ENCODE data around the gene SMARCA4. TPM values are rescaled to one million over a fixed set of nuclear protein-coding genes. Genes with fewer than 3 reads are reported as not detected.

The SMARCA4 gene
- total and polyA plus RNA-seq, 4 experiments from 2014 or later: 2.1 to 118 (median 68.1) TPM

- CTCF ChIA-PET (ENCODE audit: partially characterized antibody): no interaction called here
- no peak overlapping the region for H3K4me3 Mint-ChIP-seq
- intact Hi-C loops (cut with micrococcal nuclease): no loop called here
Measured at GRCh38 chr19:11013771-11014170, 52.9 kb downstream of the SMARCA4 start.

GRCh38 chr19:11014403-11014911 lies 53.6 kb downstream of the SMARCA4 start:
- no peak overlapping the region for H3K4me3 Mint-ChIP-seq
- no peaks in the 10 kb centered on the region for H3K27me3 ChIP-seq (ENCODE audit: insufficient read depth, low read length)
- H3K4me1 Mint-ChIP-seq: no peaks in the 10 kb centered on the region
- intact Hi-C loops (cut with micrococcal nuclease): no loop called here
- ChIA-PET CTCF (ENCODE audit: partially characterized antibody) (no interaction called here), POLR2A (ENCODE audit: partially characterized antibody) (no interaction called here)
- no peaks in the 10 kb centered on the region for H3K27me3 Mint-ChIP-seq
- no peak for DNase-seq
- H3K9me3 Mint-ChIP-seq: no peaks in the 10 kb centered on the region
- peaks cover 76% of the 10 kb centered on the region for H3K36me3 ChIP-seq (ENCODE audit: insufficient read depth, low read length)
- no peak overlapping the region for H3K4me3 ChIP-seq (ENCODE audit: low read length in 2 of 2)
- H3K9me3 ChIP-seq (ENCODE audit: control insufficient read depth in 1 of 2, low read length in 2 of 2): no peaks in the 10 kb centered on the region
- no peak overlapping the region for H3K27ac ChIP-seq (ENCODE audit: low read depth, low read length)
- H3K27ac Mint-ChIP-seq: no peak overlapping the region
- H3K36me3 Mint-ChIP-seq: peaks cover 54 to 90% of the 10 kb centered on the region in 2 donors
- no peaks in the 10 kb centered on the region for H3K4me1 ChIP-seq (ENCODE audit: insufficient read depth, low read length)

More at GRCh38 chr19:11013771-11014170, 52.9 kb downstream of the SMARCA4 start:
- H3K27me3 ChIP-seq (ENCODE audit: insufficient read depth, low read length): no peaks in the 10 kb centered on the region
- POLR2A ChIA-PET (ENCODE audit: partially characterized antibody): no interaction called here
- H3K27ac ChIP-seq (ENCODE audit: low read depth, low read length): no peak overlapping the region
- Mint-ChIP-seq H3K27me3 (no peaks in the 10 kb centered on the region), H3K36me3 (peaks cover 51 to 89% of the 10 kb centered on the region in 2 donors), H3K27ac (no peak overlapping the region), H3K4me1 (no peaks in the 10 kb centered on the region), H3K9me3 (no peaks in the 10 kb centered on the region)
- peaks cover 69% of the 10 kb centered on the region for H3K36me3 ChIP-seq (ENCODE audit: insufficient read depth, low read length)
- H3K4me1 ChIP-seq (ENCODE audit: insufficient read depth, low read length): no peaks in the 10 kb centered on the region
- no peaks in the 10 kb centered on the region for H3K9me3 ChIP-seq (ENCODE audit: control insufficient read depth in 1 of 2, low read length in 2 of 2)
- no peak for DNase-seq
- no peak overlapping the region for H3K4me3 ChIP-seq (ENCODE audit: low read length in 2 of 2)

GRCh38 chr19:11016631-11017030 lies 55.8 kb downstream of the SMARCA4 start:
- no peaks in the 10 kb centered on the region for H3K4me1 Mint-ChIP-seq
- ChIA-PET POLR2A (ENCODE audit: partially characterized antibody) (no interaction called here), CTCF (ENCODE audit: partially characterized antibody) (no interaction called here)
- H3K9me3 Mint-ChIP-seq: no peaks in the 10 kb centered on the region
- H3K27ac Mint-ChIP-seq: no peak overlapping the region
- H3K27me3 Mint-ChIP-seq: no peaks in the 10 kb centered on the region
- H3K36me3 ChIP-seq (ENCODE audit: insufficient read depth, low read length): peaks cover 82% of the 10 kb centered on the region
- no peak overlapping the region for H3K4me3 Mint-ChIP-seq
- H3K36me3 Mint-ChIP-seq: peaks cover 54 to 91% of the 10 kb centered on the region in 2 donors
- no peaks in the 10 kb centered on the region for H3K9me3 ChIP-seq (ENCODE audit: control insufficient read depth in 1 of 2, low read length in 2 of 2)
- DNase-seq: no peak
- no peaks in the 10 kb centered on the region for H3K27me3 ChIP-seq (ENCODE audit: insufficient read depth, low read length)
- no peak overlapping the region for H3K4me3 ChIP-seq (ENCODE audit: low read length in 2 of 2)
- H3K4me1 ChIP-seq (ENCODE audit: insufficient read depth, low read length): no peaks in the 10 kb centered on the region
- intact Hi-C loops (cut with micrococcal nuclease): no loop called here
- H3K27ac ChIP-seq (ENCODE audit: low read depth, low read length): no peak overlapping the region

- Histone ChIP-seq H3K4me1 (ENCODE audit: insufficient read depth, low read length) (no peaks in the 10 kb centered on the region), H3K36me3 (ENCODE audit: insufficient read depth, low read length) (peaks cover 85% of the 10 kb centered on the region), H3K27ac (ENCODE audit: low read depth, low read length) (no peak overlapping the region), H3K27me3 (ENCODE audit: insufficient read depth, low read length) (no peaks in the 10 kb centered on the region), H3K9me3 (ENCODE audit: control insufficient read depth in 1 of 2, low read length in 2 of 2) (no peaks in the 10 kb centered on the region), H3K4me3 (ENCODE audit: low read length in 2 of 2) (no peak overlapping the region)
- H3K4me3 Mint-ChIP-seq: no peak overlapping the region
- no peaks in the 10 kb centered on the region for H3K4me1 Mint-ChIP-seq
- no peaks in the 10 kb centered on the region for H3K9me3 Mint-ChIP-seq
- POLR2A ChIA-PET (ENCODE audit: partially characterized antibody): no interaction called here
- no peaks in the 10 kb centered on the region for H3K27me3 Mint-ChIP-seq
- CTCF ChIA-PET (ENCODE audit: partially characterized antibody): no interaction called here
- intact Hi-C loops (cut with micrococcal nuclease): no loop called here
- H3K27ac Mint-ChIP-seq: peak overlapping the region in 1 of 7 donors; percentile 30
- DNase-seq: no peak
- peaks cover 51 to 91% of the 10 kb centered on the region in 2 donors for H3K36me3 Mint-ChIP-seq
Measured at GRCh38 chr19:11017275-11018035, 56.6 kb downstream of the SMARCA4 start.

GRCh38 chr19:11018179-11018578 lies 57.3 kb downstream of the SMARCA4 start:
- H3K9me3 Mint-ChIP-seq: no peaks in the 10 kb centered on the region
- H3K4me1 Mint-ChIP-seq: no peaks in the 10 kb centered on the region
- DNase-seq: no peak
- Histone ChIP-seq H3K4me1 (ENCODE audit: insufficient read depth, low read length) (no peaks in the 10 kb centered on the region), H3K9me3 (ENCODE audit: control insufficient read depth in 1 of 2, low read length in 2 of 2) (no peaks in the 10 kb centered on the region), H3K27me3 (ENCODE audit: insufficient read depth, low read length) (no peaks in the 10 kb centered on the region), H3K27ac (ENCODE audit: low read depth, low read length) (no peak overlapping the region), H3K36me3 (ENCODE audit: insufficient read depth, low read length) (peaks cover 84% of the 10 kb centered on the region), H3K4me3 (ENCODE audit: low read length in 2 of 2) (no peak overlapping the region)
- H3K4me3 Mint-ChIP-seq: no peak overlapping the region
- CTCF ChIA-PET (ENCODE audit: partially characterized antibody): no interaction called here
- H3K27ac Mint-ChIP-seq: no peak overlapping the region
- intact Hi-C loops (cut with micrococcal nuclease): no loop called here
- peaks cover 44 to 88% of the 10 kb centered on the region in 2 donors for H3K36me3 Mint-ChIP-seq
- POLR2A ChIA-PET (ENCODE audit: partially characterized antibody): no interaction called here
- H3K27me3 Mint-ChIP-seq: no peaks in the 10 kb centered on the region

- Histone ChIP-seq H3K27ac (ENCODE audit: low read depth, low read length) (no peak overlapping the region), H3K9me3 (ENCODE audit: control insufficient read depth in 1 of 2, low read length in 2 of 2) (no peaks in the 10 kb centered on the region), H3K36me3 (ENCODE audit: insufficient read depth, low read length) (peaks cover 84% of the 10 kb centered on the region), H3K27me3 (ENCODE audit: insufficient read depth, low read length) (no peaks in the 10 kb centered on the region), H3K4me3 (ENCODE audit: low read length in 2 of 2) (no peak overlapping the region), H3K4me1 (ENCODE audit: insufficient read depth, low read length) (no peaks in the 10 kb centered on the region)
- Mint-ChIP-seq H3K36me3 (peaks cover 40 to 86% of the 10 kb centered on the region in 2 donors), H3K27me3 (no peaks in the 10 kb centered on the region), H3K9me3 (no peaks in the 10 kb centered on the region), H3K27ac (peak overlapping the region in 1 of 7 donors; percentile 60), H3K4me1 (no peaks in the 10 kb centered on the region), H3K4me3 (no peak overlapping the region)
- DNase-seq: no peak
- ChIA-PET POLR2A (ENCODE audit: partially characterized antibody) (no interaction called here), CTCF (ENCODE audit: partially characterized antibody) (no interaction called here)
- intact Hi-C loops (cut with micrococcal nuclease): no loop called here
Measured at GRCh38 chr19:11018763-11019162, 57.9 kb downstream of the SMARCA4 start.

- POLR2A ChIA-PET (ENCODE audit: partially characterized antibody): no interaction called here
- no peak for DNase-seq
- Mint-ChIP-seq H3K27me3 (no peaks in the 10 kb centered on the region), H3K9me3 (no peaks in the 10 kb centered on the region), H3K27ac (no peak overlapping the region), H3K36me3 (peaks cover 35 to 85% of the 10 kb centered on the region in 2 donors), H3K4me3 (no peak overlapping the region), H3K4me1 (no peaks in the 10 kb centered on the region)
- Histone ChIP-seq H3K27me3 (ENCODE audit: insufficient read depth, low read length) (no peaks in the 10 kb centered on the region), H3K4me3 (ENCODE audit: low read length in 2 of 2) (no peak overlapping the region), H3K9me3 (ENCODE audit: control insufficient read depth in 1 of 2, low read length in 2 of 2) (no peaks in the 10 kb centered on the region), H3K36me3 (ENCODE audit: insufficient read depth, low read length) (peaks cover 84% of the 10 kb centered on the region), H3K4me1 (ENCODE audit: insufficient read depth, low read length) (no peaks in the 10 kb centered on the region), H3K27ac (ENCODE audit: low read depth, low read length) (no peak overlapping the region)
- CTCF ChIA-PET (ENCODE audit: partially characterized antibody): interaction anchor here (1.5 kb wide), 1 partner anchor 17 kb away, joined by 3 read pairs; no protein-coding TSS in a partner anchor
- intact Hi-C loops (cut with micrococcal nuclease): no loop called here
Measured at GRCh38 chr19:11019262-11019661, 58.4 kb downstream of the SMARCA4 start.

Measured in CD4-positive, alpha-beta memory T cell (primary cell).